ENCODE data around the gene UPF1.
"Not testable (repeated sequence)": the region's sequence is repeated elsewhere in the genome, so short reads cannot be mapped to it uniquely, and the experiment has no call there.

The UPF1 gene

GRCh38 chr19:18799389-18799970, 32.3 kb upstream of the UPF1 start:
- no peak for DNase-seq (ENCODE audit: low read depth, low spot score)

- no peak for DNase-seq (ENCODE audit: low read depth, low spot score)
Observed at GRCh38 chr19:18800079-18800478, 31.7 kb upstream of the UPF1 start.

GRCh38 chr19:18800636-18801035, 31.1 kb upstream of the UPF1 start:
- DNase-seq (ENCODE audit: low read depth, low spot score), result no peak

- DNase-seq (ENCODE audit: low read depth, low spot score), result no peak
Observed at GRCh38 chr19:18802354-18802753, 29.4 kb upstream of the UPF1 start.

- no peak for DNase-seq (ENCODE audit: low read depth, low spot score)
Observed at GRCh38 chr19:18803550-18804138, 28.1 kb upstream of the UPF1 start.

DNA sequence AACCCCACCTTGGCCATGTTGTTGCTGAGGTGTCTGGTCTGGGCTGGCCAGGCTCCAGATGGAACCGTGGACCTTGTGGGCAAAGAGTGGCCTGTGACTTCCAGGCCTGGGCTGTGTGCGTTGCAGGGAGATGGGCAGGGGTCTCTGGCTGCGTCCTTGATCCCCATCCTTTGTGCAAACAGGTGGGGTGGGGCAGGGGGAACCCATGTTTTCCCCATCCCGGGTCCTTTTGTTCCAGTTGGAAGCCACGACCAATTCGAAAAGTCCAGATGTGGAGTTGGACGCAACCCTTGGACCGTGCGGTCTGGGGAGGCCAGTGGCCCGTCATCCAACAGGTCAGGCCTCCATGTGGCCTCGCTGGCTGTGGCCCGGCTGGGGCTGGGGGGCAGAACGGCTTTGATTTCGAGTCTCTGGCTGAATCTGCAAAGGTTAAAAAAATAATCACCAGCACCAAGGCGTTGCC, 27.6 kb upstream of the UPF1 start:
- DNase-seq (ENCODE audit: low read depth, low spot score), result no peak

- DNase-seq (ENCODE audit: low read depth, low spot score), result no peak
Observed at GRCh38 chr19:18804643-18805042, 27.1 kb upstream of the UPF1 start.

GRCh38 chr19:18807861-18808331, 23.9 kb upstream of the UPF1 start:
- DNase-seq (ENCODE audit: low read depth, low spot score), result no peak

GRCh38 chr19:18809149-18809868, 22.4 kb upstream of the UPF1 start:
- no peak for DNase-seq (ENCODE audit: low read depth, low spot score)

- not testable (repeated sequence) for DNase-seq (ENCODE audit: low read depth, low spot score)
Observed at GRCh38 chr19:18811638-18812037, 20.1 kb upstream of the UPF1 start.

DNA sequence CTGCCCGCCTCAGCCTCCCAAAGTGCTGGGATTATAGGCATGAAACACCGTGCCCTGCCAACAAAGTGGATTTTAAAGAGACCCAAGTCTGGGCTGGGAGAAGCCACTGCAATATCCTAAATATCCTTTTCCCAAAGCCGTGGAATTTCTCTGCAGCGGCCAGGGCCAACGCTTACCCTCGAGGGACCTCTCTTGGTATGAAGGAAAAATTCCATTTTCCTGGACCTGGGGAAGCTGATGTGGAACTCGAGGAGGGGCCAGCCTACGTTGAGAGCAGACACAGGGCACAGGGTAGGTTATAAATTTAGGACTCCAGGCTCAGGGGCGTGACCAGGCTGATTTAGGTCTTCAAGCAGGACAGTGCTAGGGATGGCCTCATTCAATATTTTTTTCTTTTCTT, 17.7 kb upstream of the UPF1 start:
- DNase-seq (ENCODE audit: low read depth, low spot score), result no peak

DNA sequence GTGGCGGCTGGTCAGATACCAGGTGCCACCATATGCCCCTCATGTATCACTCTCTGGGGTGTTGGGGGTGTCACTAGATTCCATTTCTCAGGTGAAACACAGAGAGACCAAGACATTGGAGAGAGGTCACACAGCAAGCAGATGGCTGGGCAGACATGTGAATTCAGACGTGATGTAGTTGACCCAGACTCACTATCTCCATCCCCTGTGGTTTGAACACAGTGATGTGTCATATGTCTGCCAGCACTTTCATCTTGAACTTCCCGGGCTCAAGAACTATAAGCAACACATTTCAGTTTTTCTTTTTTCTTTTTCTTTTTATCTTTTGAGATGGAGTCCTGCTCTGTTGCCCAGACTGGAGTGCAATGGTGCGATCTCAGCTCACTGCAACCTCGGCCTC, 16.1 kb upstream of the UPF1 start:
- DNase-seq (ENCODE audit: low read depth, low spot score), result no peak

DNA sequence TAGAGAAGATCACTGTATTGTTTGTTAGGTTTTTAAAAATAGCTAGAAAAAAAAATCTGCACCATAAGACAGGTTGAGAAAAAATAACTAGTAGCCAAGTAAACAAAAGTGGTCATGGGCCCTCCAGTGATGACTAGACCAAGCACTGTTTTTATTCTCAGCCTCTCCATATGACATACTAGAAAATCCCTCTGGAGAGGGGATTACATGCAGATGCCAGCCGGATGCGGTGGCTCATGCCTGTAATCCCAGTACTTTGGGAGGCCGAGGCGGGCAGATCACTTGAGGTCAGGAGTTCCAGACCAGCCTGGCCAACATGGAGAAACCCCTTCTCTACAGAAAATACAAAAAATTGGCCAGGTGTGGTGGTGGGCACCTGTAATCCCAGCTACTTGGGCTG, 15.1 kb upstream of the UPF1 start:
- DNase-seq (ENCODE audit: low read depth, low spot score), result not testable (repeated sequence)

GRCh38 chr19:18817574-18817973, 14.2 kb upstream of the UPF1 start:
- no peak for DNase-seq (ENCODE audit: low read depth, low spot score)

DNA sequence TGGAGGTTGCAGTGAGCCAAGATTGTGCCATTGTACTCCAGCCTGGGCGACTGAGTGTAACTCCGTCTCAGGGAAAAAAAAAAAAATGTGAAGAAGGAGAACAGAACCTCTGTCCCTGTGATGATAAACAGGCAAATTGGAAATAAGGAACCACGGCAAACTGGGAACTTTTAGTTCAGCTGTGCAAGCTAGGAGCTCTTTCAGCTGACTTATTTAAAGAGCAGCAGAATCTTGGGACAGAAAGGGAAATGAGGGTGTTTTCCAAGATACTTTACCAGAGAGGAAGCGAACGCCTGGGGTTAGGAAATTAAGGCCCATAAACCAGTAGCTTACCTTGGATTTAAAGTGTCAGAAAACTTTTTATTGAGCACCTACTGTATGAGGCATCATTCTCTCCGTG, 3.0 kb upstream of the UPF1 start:
- no peak for DNase-seq (ENCODE audit: low read depth, low spot score)

- no peak for DNase-seq (ENCODE audit: low read depth, low spot score)
Observed at GRCh38 chr19:18830488-18830887, 1.3 kb upstream of the UPF1 start.

DNA sequence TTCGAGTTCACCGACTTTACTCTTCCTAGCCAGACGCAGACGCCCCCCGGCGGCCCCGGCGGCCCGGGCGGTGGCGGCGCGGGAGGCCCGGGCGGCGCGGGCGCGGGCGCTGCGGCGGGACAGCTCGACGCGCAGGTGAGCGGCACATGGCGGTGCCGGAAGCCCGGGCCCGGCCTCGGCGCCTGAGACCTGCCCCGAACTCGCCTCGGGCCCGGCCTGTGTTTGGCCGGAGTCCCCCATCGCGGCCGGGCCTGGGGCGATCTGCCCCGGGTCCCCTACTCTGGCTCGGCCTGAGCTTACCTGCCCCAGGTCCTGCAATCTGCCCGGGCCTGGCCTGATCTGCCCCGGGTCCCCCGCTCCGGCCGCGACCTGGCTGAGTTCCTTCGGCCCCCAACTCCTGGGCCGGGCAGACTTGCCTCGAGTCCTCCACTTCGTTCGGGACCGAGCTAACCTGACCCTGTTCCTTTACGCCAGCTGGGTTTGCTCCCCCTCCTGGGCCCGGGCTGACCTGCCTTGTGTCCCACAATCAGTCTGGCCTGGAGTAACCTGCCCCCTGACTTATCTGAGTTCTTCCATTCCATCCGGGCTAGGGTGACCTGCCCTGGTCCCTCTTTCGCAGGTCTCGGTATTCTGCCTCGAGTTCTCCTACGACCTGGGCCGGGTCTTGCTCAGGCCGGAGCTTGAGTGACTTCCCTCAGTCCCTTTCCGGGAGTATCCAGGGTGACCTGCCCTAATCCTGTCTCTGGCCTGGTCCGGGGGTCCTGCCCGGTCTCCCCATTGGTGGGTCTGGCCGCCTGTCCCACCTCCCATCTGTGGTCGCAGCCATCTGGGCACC, 764 bp downstream of the UPF1 start:
- no peak for DNase-seq (ENCODE audit: low read depth, low spot score)

GRCh38 chr19:18833141-18833476, 1.4 kb downstream of the UPF1 start:
- no peak for DNase-seq (ENCODE audit: low read depth, low spot score)

GRCh38 chr19:18833849-18834643, 2.3 kb downstream of the UPF1 start:
- no peak for DNase-seq (ENCODE audit: low read depth, low spot score)

DNA sequence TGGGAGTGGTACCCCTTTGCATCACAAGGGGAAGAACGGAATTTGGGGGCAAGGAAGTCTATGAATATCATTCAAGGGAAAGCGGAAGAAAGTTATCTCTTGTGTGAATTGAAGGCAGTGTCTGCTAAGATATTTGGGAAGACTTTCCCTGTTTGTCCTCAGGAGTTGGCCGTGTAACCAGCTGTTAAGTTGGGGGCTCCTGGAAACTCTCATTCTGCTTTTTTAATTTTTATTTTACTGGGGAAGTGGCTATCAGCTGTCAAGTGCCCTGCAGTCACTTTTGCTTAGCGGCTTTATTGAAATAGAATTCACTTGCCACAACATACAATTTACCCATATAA, 2.9 kb downstream of the UPF1 start:
- no peak for DNase-seq (ENCODE audit: low read depth, low spot score)

DNA sequence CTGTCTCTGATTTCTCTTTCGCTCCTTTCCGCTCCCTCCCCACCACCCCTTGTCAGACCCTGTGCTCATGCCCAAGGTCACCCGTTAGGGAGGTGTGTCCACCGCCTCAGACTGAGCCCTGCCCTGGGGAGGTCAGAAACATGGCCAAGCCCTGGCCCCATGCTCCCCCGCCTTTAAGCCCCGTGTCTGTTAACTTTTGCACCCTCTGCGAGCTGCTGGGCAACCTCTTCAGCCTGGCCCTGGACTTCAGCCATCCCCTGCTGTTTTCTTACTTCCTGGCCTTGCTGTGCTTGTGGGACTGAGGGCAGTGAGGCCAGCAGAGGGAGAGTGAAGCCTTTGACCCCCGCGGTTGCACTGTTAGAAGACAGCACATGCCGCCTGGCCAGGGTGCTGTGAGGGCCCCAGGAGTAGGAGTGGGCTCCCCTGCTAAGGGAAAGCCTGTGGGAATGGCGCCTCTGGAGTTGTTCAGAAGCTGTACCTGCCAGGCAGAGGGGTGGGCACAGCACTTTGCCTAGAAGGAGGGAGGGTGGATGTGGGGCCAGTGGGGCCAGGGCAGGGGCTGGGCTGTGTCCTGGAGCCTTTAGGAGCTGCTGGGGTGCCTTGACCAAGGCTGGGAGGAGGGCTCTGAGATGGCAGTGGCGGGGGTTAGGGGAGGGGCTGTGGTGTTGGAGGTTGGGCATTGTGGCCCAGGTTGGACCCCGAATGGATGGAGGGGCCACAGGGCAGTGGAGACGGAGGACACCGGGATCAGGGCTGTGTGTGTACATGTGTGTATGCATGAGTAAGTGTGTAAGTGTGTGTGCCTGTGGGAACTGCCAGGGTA, 7.9 kb downstream of the UPF1 start:
- no peak for DNase-seq (ENCODE audit: low read depth, low spot score)
